Gastroesophageal sphincter (tissue), 4 donors: Measurements from ENCODE around the gene CELSR1. TPM values are rescaled to one million over a fixed set of nuclear protein-coding genes. Genes with fewer than 3 reads are reported as not detected.

Experiments used
- ATAC-seq: fragments of 150-250 bp; one replicate; pipeline ENCODE4 v1.9.1; 2016; ENCODE audit warnings: mild to moderate bottlenecking, moderate library complexity
- H3K27ac ChIP-seq, 4 donors: fragments of 200-600 bp; sonication (generic) in 3 of 4; 1 replicate in 3 of 4; 2 replicates in 1 of 4; pipeline ENCODE4 v1.5.1; 2016 to 2019
- H3K27me3 ChIP-seq: fragments of 200-600 bp; sonication (generic); one replicate; pipeline ENCODE4 v1.5.1; 2019
- H3K36me3 ChIP-seq, 2 donors: fragments of 200-600 bp; sonication (generic); one replicate each; pipeline ENCODE4 v1.5.1; 2019; ENCODE audit warnings: control low read depth in 1 of 2
- H3K4me1 ChIP-seq, 3 donors: fragments of 200-600 bp; sonication (generic); 1 replicate in 2 of 3; 2 replicates in 1 of 3; pipeline ENCODE4 v1.5.1; 2016 to 2019; ENCODE audit warnings: control low read depth in 2 of 3
- H3K4me3 ChIP-seq, 2 donors: fragments of 200-600 bp; sonication (generic); one replicate each; pipeline ENCODE4 v1.5.1; 2019; ENCODE audit warnings: mild to moderate bottlenecking in 1 of 2, moderate library complexity in 1 of 2
- H3K9me3 ChIP-seq, 3 donors: fragments of 200-600 bp; sonication (generic); one replicate each; pipeline ENCODE4 v1.5.1; 2017 to 2019; ENCODE audit warnings: control low read depth in 2 of 3
- CTCF ChIP-seq, 4 experiments: fragments of 200-600 bp in 2 of 4; fragments of 450-650 bp in 2 of 4; sonication (generic) in 1 of 4; IDR thresholded peaks; one replicate each; pipeline ENCODE4 v1.5.1; 2017 to 2019; ENCODE audit warnings: antibody characterized with exemption in 4 of 4, mild to moderate bottlenecking in 2 of 4, moderate library complexity in 2 of 4
- EP300 ChIP-seq: sonication (generic); formaldehyde crosslinking; IDR thresholded peaks from one replicate; pipeline ENCODE4 v1.6.1; 2017; ENCODE audit warnings: antibody characterized with exemption, mild to moderate bottlenecking
- POLR2A ChIP-seq, 2 donors: fragments of 450-650 bp; IDR thresholded peaks; one replicate each; pipeline ENCODE4 v1.6.1; 2017; ENCODE audit warnings: antibody characterized with exemption in 2 of 2, mild to moderate bottlenecking in 2 of 2, moderate library complexity in 1 of 2
- POLR2AphosphoS5 ChIP-seq: sonication (generic); formaldehyde crosslinking; IDR thresholded peaks from one replicate; pipeline ENCODE4 v1.6.1; 2017; ENCODE audit warnings: antibody characterized with exemption
- WGBS, 2 donors: methylation state at CpG; one replicate each; pipeline ENCODE4 v1.1.5; 2018; ENCODE audit warnings: low coverage in 1 of 2; 5-methylcytosine and 5-hydroxymethylcytosine counted together
- total RNA-seq, 4 donors: library from RNA; depleted of rRNA; stranded (reverse); fragments of >200 nt; gene quantifications; one replicate each; pipeline ENCODE4 v1.1.0, GENCODE V29; 2016

The CELSR1 gene
- total RNA-seq, 4 donors from 2014 or later = 1.7 to 4.8 (median 4.3) TPM

GRCh38 chr22:46355996-46356471, 181.4 kb downstream of the CELSR1 start:
- WGBS, 2 donors = 100% methylated on average over 2 of the region's 12 CpGs; no CpG with 5 or more reads in 1 of the 2 donors
- Histone ChIP-seq H3K36me3 (peaks cover 0 to 86% of the 10 kb centered on the region in 2 donors), H3K4me1 (peaks cover 0 to 4% (median 0%) of the 10 kb centered on the region in 3 donors), H3K27me3 (no peaks in the 10 kb centered on the region), H3K9me3 (no peaks in the 10 kb centered on the region), H3K27ac (no peak overlapping the region), H3K4me3 (no peak overlapping the region)
- TF ChIP-seq CTCF (IDR thresholded peaks at IDR 0.05) = no peak
- TF ChIP-seq POLR2AphosphoS5 = no peak
- TF ChIP-seq POLR2A (IDR thresholded peaks at IDR 0.05) = no peak
- TF ChIP-seq EP300 = no peak
- no peak for ATAC-seq

- Histone ChIP-seq H3K4me1 (peaks cover 0 to 4% (median 0%) of the 10 kb centered on the region in 3 donors), H3K36me3 (peaks cover 0 to 92% of the 10 kb centered on the region in 2 donors), H3K27me3 (no peaks in the 10 kb centered on the region), H3K4me3 (no peak overlapping the region), H3K9me3 (no peaks in the 10 kb centered on the region), H3K27ac (no peak overlapping the region)
- whole genome bisulfite sequencing, 2 donors = no CpG with 5 or more reads among the region's 22 CpGs
- ATAC-seq = peak; percentile 32
- TF ChIP-seq EP300 = no peak
- no peak for TF ChIP-seq POLR2AphosphoS5
- no peak for TF ChIP-seq POLR2A (IDR thresholded peaks at IDR 0.05)
- peak in 3 of 4 experiments; percentile 52 to 73 (median 58) for TF ChIP-seq CTCF (IDR thresholded peaks at IDR 0.05)
Measured at GRCh38 chr22:46355369-46355995, 181.9 kb downstream of the CELSR1 start.

GRCh38 chr22:46354993-46355305, 182.5 kb downstream of the CELSR1 start:
- no peak overlapping the region for H3K27ac ChIP-seq
- H3K4me3 ChIP-seq = no peak overlapping the region
- H3K36me3 ChIP-seq = peaks cover 0 to 97% of the 10 kb centered on the region in 2 donors
- no peak for TF ChIP-seq EP300
- no peak for TF ChIP-seq POLR2AphosphoS5
- no peak for TF ChIP-seq POLR2A (IDR thresholded peaks at IDR 0.05)
- TF ChIP-seq CTCF (IDR thresholded peaks at IDR 0.05) = no peak
- H3K9me3 ChIP-seq = no peaks in the 10 kb centered on the region
- H3K4me1 ChIP-seq = peaks cover 0 to 4% (median 0%) of the 10 kb centered on the region in 3 donors
- no peaks in the 10 kb centered on the region for H3K27me3 ChIP-seq
- no peak for ATAC-seq
- 75 to 93% methylated on average over 2 to 4 of the region's 7 CpGs for WGBS, 2 donors

GRCh38 chr22:46354176-46354992, 183.0 kb downstream of the CELSR1 start:
- H3K4me3 ChIP-seq = no peak overlapping the region
- H3K4me1 ChIP-seq = peaks cover 0 to 4% (median 0%) of the 10 kb centered on the region in 3 donors
- no peak overlapping the region for H3K27ac ChIP-seq
- H3K9me3 ChIP-seq = no peaks in the 10 kb centered on the region
- peaks cover 0 to 100% of the 10 kb centered on the region in 2 donors for H3K36me3 ChIP-seq
- no peaks in the 10 kb centered on the region for H3K27me3 ChIP-seq
- ATAC-seq = no peak
- TF ChIP-seq EP300 (no peak), POLR2A (IDR thresholded peaks at IDR 0.05) (no peak), POLR2AphosphoS5 (no peak), CTCF (IDR thresholded peaks at IDR 0.05) (no peak)
- WGBS, 2 donors = 40 to 80% methylated on average over 1 to 2 of the region's 21 CpGs
